ENCODE measurements around the gene SASH3.

SASH3 gene

GRCh38 chrX:129760155-129760554 lies 19.6 kb upstream of the SASH3 start:
- DNase-seq = no peak

- no peak for DNase-seq
Measured at GRCh38 chrX:129760981-129761380, 18.8 kb upstream of the SASH3 start.

- no peak for DNase-seq
Measured at GRCh38 chrX:129761596-129761995, 18.2 kb upstream of the SASH3 start.

GRCh38 chrX:129762448-129762847 lies 17.3 kb upstream of the SASH3 start:
- no peak for DNase-seq

GRCh38 chrX:129763666-129764065 lies 16.1 kb upstream of the SASH3 start:
- DNase-seq = no peak

- DNase-seq = no peak
Measured at GRCh38 chrX:129768186-129768585, 11.6 kb upstream of the SASH3 start.

- no peak for DNase-seq
Measured at GRCh38 chrX:129768586-129769466, 10.9 kb upstream of the SASH3 start.

- DNase-seq = no peak
Measured at GRCh38 chrX:129769467-129770154, 10.1 kb upstream of the SASH3 start.

GRCh38 chrX:129771266-129771995 lies 8.3 kb upstream of the SASH3 start:
- DNase-seq = peak in 1 of 3 donors; percentile 52

GRCh38 chrX:129772796-129773431 lies 6.8 kb upstream of the SASH3 start:
- DNase-seq = peak; percentile 91 to 95 (median 92)

- no peak for DNase-seq
Measured at GRCh38 chrX:129773649-129774458, 5.9 kb upstream of the SASH3 start.

GRCh38 chrX:129777218-129778030 lies 2.3 kb upstream of the SASH3 start:
- DNase-seq = peak; percentile 71 to 78 (median 73)

GRCh38 chrX:129779086-129779672 lies 570 bp upstream of the SASH3 start:
- DNase-seq = no peak

GRCh38 chrX:129780441-129781105 lies 824 bp downstream of the SASH3 start:
- DNase-seq = peak in 1 of 3 donors; percentile 30

- DNase-seq = peak; percentile 73 to 81 (median 80)
Measured at GRCh38 chrX:129781134-129781672, 1.5 kb downstream of the SASH3 start.

- peak; percentile 41 to 53 (median 46) for DNase-seq
Measured at GRCh38 chrX:129781680-129782495, 2.1 kb downstream of the SASH3 start.

GRCh38 chrX:129782706-129783105 lies 3.0 kb downstream of the SASH3 start:
- peak in 2 of 3 donors; percentile 36 to 45 for DNase-seq

- DNase-seq = no peak
Measured at GRCh38 chrX:129783291-129783713, 3.6 kb downstream of the SASH3 start.

GRCh38 chrX:129784371-129784770 lies 4.6 kb downstream of the SASH3 start:
- peak; percentile 70 to 87 (median 75) for DNase-seq
